ENCODE data around the gene ARHGEF17.

ARHGEF17 gene

DNA sequence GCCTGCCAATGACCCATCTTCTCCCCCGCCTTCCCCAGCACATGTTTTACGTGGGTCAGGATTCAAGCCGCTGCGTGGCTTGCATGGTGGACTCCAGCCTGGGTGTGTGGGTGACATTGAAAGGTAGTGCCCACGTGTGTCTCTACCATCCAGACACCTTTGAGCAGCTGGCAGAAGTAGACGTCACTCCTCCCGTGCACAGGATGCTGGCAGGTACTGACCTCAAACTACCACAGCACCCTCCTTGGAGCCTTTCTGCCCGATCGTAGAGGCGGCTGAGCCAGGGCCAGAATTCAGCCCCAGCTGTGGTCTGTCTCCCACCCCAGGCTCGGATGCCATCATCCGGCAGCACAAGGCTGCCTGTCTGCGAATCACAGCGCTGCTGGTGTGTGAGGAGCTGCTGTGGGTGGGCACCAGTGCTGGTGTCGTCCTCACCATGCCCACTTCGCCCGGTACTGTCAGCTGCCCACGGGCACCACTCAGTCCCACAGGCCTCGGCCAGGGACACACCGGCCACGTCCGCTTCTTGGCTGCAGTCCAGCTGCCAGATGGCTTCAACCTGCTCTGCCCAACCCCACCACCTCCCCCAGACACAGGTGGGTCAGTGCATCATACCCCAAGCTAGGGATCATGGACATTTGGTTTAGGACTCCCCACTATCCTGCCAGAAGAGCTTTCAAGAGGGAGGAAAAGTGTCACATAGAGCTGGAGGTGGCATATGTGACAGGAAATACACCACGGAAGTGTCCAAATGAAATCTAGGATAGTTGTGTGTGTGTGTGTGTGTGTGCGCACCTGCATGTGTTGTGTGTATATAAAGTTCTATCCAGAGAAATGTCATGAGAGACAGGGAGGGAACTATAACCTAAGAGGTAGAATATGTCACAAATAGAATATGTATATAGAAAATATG is 57.5 kb downstream of the ARHGEF17 start:
- TF ChIP-seq, protein P1, sequence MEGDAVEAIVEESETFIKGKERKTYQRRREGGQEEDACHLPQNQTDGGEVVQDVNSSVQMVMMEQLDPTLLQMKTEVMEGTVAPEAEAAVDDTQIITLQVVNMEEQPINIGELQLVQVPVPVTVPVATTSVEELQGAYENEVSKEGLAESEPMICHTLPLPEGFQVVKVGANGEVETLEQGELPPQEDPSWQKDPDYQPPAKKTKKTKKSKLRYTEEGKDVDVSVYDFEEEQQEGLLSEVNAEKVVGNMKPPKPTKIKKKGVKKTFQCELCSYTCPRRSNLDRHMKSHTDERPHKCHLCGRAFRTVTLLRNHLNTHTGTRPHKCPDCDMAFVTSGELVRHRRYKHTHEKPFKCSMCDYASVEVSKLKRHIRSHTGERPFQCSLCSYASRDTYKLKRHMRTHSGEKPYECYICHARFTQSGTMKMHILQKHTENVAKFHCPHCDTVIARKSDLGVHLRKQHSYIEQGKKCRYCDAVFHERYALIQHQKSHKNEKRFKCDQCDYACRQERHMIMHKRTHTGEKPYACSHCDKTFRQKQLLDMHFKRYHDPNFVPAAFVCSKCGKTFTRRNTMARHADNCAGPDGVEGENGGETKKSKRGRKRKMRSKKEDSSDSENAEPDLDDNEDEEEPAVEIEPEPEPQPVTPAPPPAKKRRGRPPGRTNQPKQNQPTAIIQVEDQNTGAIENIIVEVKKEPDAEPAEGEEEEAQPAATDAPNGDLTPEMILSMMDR (IDR thresholded peaks at IDR 0.05; ENCODE audit: control insufficient read depth, extremely low read depth, insufficient read depth), result no peak
- H3K4me3 ChIP-seq (ENCODE audit: low read depth, low read length), result no peak overlapping the region
- DNase-seq (ENCODE audit: low read depth), result no peak

DNA sequence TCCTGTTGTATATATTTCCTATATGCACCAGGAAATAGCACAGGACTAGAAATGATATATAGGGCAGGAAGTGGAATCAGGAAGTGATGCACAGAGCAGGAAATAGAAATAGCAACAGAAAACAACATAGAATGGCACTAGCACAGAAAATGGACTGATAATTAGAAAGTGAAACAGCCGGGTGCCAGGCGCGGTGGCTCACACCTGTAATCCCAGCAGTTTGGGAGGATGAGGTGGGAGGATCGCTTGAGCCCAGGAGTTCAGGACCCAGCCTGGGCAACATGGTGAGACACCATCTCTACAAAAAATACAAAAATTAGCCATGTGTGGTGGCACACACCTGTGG is 58.2 kb downstream of the ARHGEF17 start:
- TF ChIP-seq, protein P1 (IDR thresholded peaks at IDR 0.05; ENCODE audit: control insufficient read depth, extremely low read depth, insufficient read depth), result no peak
- H3K4me3 ChIP-seq (ENCODE audit: low read depth, low read length), result no peak overlapping the region
- no peak for DNase-seq (ENCODE audit: low read depth)

DNA sequence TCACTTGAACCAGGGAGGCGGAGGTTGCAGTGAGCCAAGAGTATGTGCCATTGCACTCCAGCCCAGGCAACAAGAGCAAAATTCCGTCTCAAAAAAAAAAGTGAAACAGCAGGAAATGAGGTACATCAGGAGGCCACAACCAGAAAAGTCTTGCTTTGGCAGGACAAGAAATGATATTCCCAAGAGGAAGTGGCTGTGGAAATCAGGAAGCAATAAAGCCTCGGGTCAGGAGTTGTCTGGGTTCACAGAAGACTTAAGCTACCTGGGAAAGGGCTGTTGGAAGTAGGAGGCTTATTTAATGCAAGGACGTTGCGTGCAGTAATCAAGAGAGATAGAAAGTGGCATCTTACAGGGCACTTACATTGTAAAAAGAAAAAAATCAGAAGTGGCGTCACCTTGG is 58.9 kb downstream of the ARHGEF17 start:
- H3K4me3 ChIP-seq (ENCODE audit: low read depth, low read length), result no peak overlapping the region
- DNase-seq (ENCODE audit: low read depth), result no peak
- TF ChIP-seq, protein P1 (IDR thresholded peaks at IDR 0.05; ENCODE audit: control insufficient read depth, extremely low read depth, insufficient read depth), result no peak

DNA sequence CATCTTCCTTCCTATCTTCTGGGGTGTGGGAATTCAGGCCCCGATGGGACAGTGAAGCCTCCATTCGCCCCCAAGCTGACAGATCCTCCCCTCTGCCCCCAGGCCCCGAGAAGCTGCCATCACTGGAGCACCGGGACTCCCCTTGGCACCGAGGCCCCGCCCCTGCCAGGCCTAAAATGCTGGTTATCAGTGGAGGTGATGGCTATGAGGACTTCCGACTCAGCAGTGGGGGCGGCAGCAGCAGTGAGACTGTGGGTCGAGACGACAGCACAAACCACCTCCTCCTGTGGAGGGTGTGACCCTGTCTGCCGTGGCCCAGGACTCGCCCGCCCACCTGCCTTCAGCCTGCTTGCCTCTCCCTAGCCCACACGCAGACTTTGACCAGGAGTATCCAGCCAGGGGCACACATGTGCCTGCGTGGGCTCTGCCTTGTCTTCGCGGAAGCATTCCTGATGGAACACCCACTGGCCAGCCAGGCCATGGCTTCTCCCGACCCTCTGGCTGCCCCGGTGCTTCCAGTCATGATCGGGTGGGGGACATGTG is 59.5 kb downstream of the ARHGEF17 start:
- DNase-seq (ENCODE audit: low read depth), result no peak
- no peak overlapping the region for H3K4me3 ChIP-seq (ENCODE audit: low read depth, low read length)
- TF ChIP-seq, protein P1 (IDR thresholded peaks at IDR 0.05; ENCODE audit: control insufficient read depth, extremely low read depth, insufficient read depth), result no peak

DNA sequence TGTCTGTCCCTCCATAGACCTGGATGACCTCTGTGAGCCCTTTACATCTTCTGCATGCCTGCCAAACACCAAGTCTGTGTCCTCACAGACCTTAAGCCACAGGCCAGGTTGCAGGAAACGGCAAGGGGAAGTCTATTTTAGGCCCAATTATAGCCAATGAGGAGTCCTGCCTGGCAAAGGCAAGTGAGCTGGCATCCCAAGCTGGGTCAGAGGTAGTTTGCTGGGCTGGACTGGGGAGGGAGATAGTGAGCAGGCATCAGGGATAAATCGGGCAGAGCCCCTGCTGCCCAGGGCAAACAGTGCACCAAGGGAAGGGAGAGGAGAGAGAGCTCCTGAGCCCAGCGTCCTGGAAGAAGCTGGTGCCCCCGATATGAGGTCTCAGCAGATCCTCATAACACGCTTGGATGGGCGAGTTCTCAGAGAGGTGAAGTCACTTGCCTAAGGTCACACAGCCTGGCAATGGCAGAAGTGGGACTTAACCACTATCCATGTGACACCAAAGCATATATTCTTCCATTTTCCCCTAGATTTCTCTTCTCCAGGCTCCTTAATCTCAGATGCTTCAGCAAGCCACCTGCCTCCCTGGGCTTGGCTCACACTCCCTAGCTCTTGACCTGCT is 64.4 kb downstream of the ARHGEF17 start:
- no peak for DNase-seq (ENCODE audit: low read depth)
- TF ChIP-seq, protein P1 (IDR thresholded peaks at IDR 0.05; ENCODE audit: control insufficient read depth, extremely low read depth, insufficient read depth), result no peak
- no peak overlapping the region for H3K4me3 ChIP-seq (ENCODE audit: low read depth, low read length)

DNA sequence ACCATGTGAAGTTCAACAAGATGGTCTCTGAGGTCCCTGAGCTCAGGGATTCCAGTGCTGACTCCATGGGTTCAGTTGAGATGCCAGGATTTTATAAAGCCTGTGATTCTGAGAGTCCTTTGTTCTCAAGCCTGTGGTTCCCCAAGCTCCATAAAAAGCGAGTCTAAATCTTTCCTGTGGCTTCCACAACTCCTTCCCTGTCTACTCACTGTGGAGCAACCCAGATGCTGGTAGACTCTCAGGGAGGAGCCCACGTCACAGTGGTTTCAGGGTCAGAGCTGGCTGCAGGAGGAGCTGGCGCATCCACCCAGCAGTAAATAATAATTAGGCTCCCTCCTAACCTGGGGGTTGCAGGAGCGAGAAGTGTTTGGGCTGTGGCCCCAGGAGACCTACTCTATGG is 66.1 kb downstream of the ARHGEF17 start:
- TF ChIP-seq, protein P1 (IDR thresholded peaks at IDR 0.05; ENCODE audit: control insufficient read depth, extremely low read depth, insufficient read depth), result no peak
- no peak overlapping the region for H3K4me3 ChIP-seq (ENCODE audit: low read depth, low read length)
- DNase-seq (ENCODE audit: low read depth), result no peak

All from LNCaP clone FGC (cell line).